RWPE1 (cell line): ENCODE measurements around the gene GLIPR2.

Experiments
- CTCF ChIA-PET: fragments of 350-600 bp; sonication (Branson Sonifier 250); formaldehyde crosslinking; extraction: SDS; loops from one replicate; lab custom pipeline; 2021; lab: Yijun Ruan, JAX
- POLR2A ChIA-PET: fragments of 400-600 bp; formaldehyde crosslinking; extraction: SDS; loops from one replicate; lab custom pipeline; 2020; ENCODE audit warnings: antibody characterized with exemption; ENCODE audit not compliant: low non-redundant PET; lab: Yijun Ruan, JAX
- DNase-seq: peaks from one replicate; pipeline ENCODE4 v3.0.0; 2012; ENCODE audit warnings: low spot score
- H3K27ac ChIP-seq: fragments of 450-650 bp; 2 replicates; pipeline ENCODE4 v1.5.1; 2017
- CTCF ChIP-seq: fragments of 450-650 bp; conservative IDR thresholded peaks from 2 replicates; pipeline ENCODE4 v1.5.1; 2017; ENCODE audit warnings: low read depth, mild to moderate bottlenecking

GLIPR2 gene

GRCh38 chr9:36134761-36135505 is 1.6 kb upstream of the GLIPR2 start:
- no peak overlapping the region for H3K27ac ChIP-seq
- TF ChIP-seq CTCF, result no peak
- ChIA-PET POLR2A (no interaction called here), CTCF (interaction anchor here (0.7 kb wide), 1 partner anchor 344 kb away, joined by 4 read pairs; no protein-coding TSS in a partner anchor)
- DNase-seq, result no peak

GRCh38 chr9:36135741-36136271 is 727 bp upstream of the GLIPR2 start:
- CTCF ChIA-PET, result interaction anchor here (1.0 to 1.5 kb wide), 4 partner anchors 30 to 190 kb away, joined by 3 to 6 read pairs (median 4); no protein-coding TSS in a partner anchor
- POLR2A ChIA-PET, result no interaction called here
- no peak overlapping the region for H3K27ac ChIP-seq
- no peak for DNase-seq
- no peak for TF ChIP-seq CTCF

GRCh38 chr9:36136894-36137391 is 410 bp downstream of the GLIPR2 start:
- no peak overlapping the region for H3K27ac ChIP-seq
- POLR2A ChIA-PET, result no interaction called here
- CTCF ChIA-PET, result interaction anchor here (0.6 to 1.5 kb wide), 7 partner anchors 29 to 192 kb away, joined by 3 to 6 read pairs (median 3); no protein-coding TSS in a partner anchor
- TF ChIP-seq CTCF, result no peak
- no peak for DNase-seq

GRCh38 chr9:36137392-36138004 is 965 bp downstream of the GLIPR2 start:
- ChIA-PET CTCF (interaction anchor here (0.6 to 1.5 kb wide), 3 partner anchors 29 to 191 kb away, joined by 3 to 6 read pairs (median 3); no protein-coding TSS in a partner anchor), POLR2A (no interaction called here)
- DNase-seq, result no peak
- TF ChIP-seq CTCF, result no peak
- no peak overlapping the region for H3K27ac ChIP-seq

DNA sequence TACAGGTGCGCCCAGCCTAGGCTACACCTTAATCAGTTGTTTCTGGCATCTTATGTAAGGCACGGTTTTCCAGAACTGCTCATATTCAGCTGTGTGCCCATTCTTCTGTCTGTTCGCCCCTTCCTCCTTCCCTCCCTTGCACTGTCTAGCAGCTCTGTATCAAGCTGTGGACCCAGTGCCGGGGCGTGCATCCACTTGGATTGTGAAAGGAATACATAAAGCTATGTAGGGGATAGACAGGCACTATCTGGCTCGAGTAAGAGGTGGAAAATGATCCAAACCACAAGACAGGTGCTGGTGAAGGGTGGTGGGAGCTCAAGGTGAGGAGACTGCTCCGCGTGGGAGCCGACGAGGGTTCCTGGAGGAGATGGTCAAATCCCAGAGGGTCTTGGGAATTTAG is 2.0 kb downstream of the GLIPR2 start:
- H3K27ac ChIP-seq, result no peak overlapping the region
- no peak for DNase-seq
- CTCF ChIA-PET, result interaction anchor here (0.6 to 0.9 kb wide), 2 partner anchors 36 to 44 kb away, joined by 3 to 4 read pairs; no protein-coding TSS in a partner anchor
- POLR2A ChIA-PET, result no interaction called here
- TF ChIP-seq CTCF, result no peak

- DNase-seq, result no peak
- no peak for TF ChIP-seq CTCF
- ChIA-PET CTCF (interaction anchor here (0.6 to 0.9 kb wide), 3 partner anchors 36 to 1960 kb away, joined by 3 to 4 read pairs (median 4); no protein-coding TSS in a partner anchor), POLR2A (no interaction called here)
- H3K27ac ChIP-seq, result no peak overlapping the region
These were observed 2.4 kb downstream of the GLIPR2 start for GRCh38 chr9:36138901-36139300.
